Epidermal melanocyte (primary cell): ENCODE data around the gene GVQW3.

Source experiments
- DNase-seq: peaks from one replicate; pipeline ENCODE4 v3.0.0; 2011; ENCODE audit warnings: low spot score; ENCODE audit not compliant: insufficient read length

Gene GVQW3

DNA sequence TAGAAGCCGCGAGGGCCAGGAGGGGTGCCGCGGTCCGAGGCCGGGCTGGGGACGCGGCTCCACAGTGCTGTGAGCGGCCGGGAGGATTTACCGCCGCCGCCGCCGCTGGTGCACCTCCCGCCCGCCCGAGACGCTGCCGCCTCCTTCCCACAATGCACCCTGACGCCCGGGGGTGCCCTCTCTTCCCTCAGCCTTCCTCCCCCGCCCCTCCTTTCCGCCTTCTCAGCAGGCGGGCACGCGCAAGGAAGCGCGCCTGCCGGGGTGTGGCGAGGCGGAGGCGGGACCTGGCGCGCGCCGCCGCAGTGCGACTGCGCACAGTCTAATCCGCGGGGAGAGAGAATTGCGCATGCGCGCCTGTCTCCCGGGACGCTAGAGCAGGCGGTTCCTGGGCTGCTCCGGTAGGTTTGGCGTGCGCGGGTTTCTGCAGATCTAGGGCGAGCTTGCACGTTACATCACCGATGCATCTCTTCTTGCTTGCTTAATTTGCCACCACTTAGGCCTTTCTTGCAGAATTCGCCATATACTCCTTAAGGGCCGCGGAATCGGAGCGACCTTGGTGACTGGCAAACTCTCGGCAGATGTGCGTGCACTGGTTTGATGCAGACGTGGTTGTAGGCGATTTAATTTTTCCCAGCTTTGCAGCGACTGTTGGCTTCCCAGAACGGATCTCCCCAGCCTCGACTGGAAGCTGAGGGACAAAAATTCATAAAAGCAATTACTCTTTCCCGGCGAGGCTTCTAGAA, at the start of gene GVQW3, which contains the start of gene THAP12:
Gene GVQW3, plus strand, starts transcription at position 347 of the 743 bp plus-strand sequence. CDS start 506 bp downstream, outside the sequence.
Gene THAP12, minus strand, starts transcription at position 156 of the 743 bp plus-strand sequence. CDS start 296 bp downstream, outside the sequence.
- DNase-seq = peak; percentile 97

DNA sequence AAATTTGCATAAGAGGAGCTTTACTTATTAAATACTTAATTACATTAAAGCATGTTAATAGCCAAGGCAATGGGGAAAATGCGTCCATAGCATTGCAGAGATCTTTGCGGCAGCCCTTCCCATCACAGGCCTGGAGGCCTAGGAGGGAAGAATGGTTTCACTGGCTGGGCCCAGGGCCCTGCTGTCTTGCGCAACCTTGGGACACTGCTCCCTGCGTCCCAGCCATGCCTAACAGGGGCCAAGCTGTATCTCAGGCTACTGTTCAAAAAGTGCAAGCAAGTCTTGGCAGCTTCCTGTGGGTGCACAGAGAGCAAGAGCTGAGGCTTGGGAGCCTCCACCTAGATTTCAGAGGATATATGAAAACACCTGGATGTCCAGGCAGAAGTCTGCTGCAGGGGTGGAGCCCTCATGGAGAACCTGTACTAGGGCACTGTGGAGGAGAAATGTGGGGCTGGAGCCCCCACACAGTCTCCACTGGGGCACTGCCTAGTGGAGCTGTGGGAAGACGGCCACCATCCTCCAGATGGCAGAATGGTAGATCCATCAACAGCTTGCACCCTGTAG, 46.2 kb upstream of the GVQW3 start:
- no peak for DNase-seq

DNA sequence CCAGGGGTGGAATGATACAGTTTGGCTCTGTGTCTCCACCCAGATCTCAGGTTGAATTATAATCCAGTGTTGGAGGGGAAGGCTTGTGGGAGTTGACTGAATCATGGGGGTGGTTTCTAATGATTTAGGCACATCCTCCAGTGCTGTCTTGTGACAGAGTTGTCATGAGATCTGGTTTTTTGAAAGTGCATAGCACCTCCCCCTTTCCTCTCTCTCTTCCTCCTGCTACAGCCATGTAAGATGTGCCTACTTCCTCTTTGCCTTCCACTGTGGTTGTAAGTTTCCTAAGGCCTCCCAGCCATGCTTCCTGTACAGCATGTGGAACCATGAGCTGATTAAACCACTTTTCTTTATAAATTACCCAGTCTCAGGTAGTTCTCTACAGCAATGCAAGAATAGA, 45.3 kb upstream of the GVQW3 start:
- no peak for DNase-seq

DNA sequence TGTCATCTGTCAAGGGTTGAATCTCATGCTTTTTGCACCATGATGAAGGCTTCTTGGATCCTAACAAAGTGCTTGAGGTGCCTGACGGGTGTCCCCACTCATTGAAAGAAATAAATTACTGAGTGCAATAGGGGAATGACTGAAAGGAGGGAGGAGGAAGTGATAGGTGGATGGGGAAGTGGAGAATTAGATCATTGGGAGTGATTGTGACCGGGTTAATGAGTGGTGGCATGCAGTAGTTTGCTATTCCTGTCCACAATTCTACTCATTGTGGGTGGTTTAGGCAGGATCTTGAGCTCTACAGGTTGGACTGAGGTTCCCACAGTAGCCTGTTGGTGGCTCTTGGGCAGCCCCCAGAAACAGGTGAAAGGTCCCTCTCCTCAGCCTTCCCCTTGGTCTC, 44.5 kb upstream of the GVQW3 start:
- no peak for DNase-seq

GRCh38 chr11:76337469-76337868, 43.7 kb upstream of the GVQW3 start:
- DNase-seq = no peak

DNA sequence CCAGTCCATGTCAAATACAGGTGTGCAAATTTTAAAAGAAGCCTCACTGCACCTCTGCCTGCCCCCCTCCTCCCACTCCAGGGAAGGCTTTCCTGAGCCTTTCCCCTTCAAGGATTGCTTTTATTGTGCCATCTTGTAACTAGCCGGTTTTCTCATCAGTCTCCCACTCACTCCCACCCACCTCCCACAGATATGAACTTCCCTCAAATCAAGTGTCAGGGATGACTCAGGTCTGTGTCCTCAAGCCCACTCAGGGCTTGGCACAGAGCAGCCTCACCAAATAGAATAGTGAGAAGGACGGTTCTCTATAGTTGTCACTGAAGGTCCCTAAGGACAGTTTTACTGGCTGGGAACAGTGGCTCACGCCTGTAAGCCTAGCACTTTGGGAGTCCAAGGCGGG, 43.2 kb upstream of the GVQW3 start:
- no peak for DNase-seq

DNA sequence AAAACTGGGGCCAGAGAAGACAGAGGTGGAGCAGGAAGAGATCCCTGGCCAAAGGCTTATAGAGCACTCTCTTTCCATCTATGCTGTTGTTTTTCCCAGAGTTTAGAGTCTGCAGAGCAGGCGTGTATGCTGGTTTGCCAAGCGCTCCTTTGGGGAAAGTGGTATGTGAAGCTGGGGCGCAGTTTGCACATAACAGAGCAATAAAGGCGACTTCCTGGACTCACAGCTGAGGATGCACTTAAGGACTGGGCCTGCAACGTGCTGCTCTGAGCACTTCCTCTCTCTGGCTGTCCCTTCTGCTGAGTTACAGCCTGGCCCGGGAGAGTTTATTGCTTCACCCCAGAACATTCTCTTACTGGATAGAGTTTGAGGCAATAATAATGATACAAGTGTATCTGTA, 41.9 kb upstream of the GVQW3 start:
- no peak for DNase-seq

GRCh38 chr11:76347466-76347865, 33.7 kb upstream of the GVQW3 start:
- no peak for DNase-seq

GRCh38 chr11:76348348-76348747, 32.8 kb upstream of the GVQW3 start:
- DNase-seq = no peak

DNA sequence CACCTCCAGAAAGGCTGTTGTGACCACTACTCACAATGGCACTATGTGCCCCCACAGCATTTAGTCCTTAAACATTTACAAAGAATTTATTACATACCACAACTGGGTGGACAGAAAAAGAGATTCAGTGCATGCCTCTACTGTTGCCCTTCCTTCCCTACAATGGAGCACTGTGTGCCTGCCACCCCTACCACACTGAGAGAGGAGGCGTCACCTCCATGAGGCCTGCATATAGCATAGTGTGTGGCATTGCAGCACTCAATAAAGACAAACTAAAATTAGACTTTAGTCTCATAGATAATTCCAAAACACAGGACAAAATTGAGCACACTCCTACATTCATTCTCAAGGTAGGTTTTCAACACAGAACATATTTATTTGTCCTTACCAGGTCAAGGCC, 26.0 kb upstream of the GVQW3 start:
- DNase-seq = no peak

GRCh38 chr11:76361374-76361773, 19.7 kb upstream of the GVQW3 start:
- DNase-seq = no peak

DNA sequence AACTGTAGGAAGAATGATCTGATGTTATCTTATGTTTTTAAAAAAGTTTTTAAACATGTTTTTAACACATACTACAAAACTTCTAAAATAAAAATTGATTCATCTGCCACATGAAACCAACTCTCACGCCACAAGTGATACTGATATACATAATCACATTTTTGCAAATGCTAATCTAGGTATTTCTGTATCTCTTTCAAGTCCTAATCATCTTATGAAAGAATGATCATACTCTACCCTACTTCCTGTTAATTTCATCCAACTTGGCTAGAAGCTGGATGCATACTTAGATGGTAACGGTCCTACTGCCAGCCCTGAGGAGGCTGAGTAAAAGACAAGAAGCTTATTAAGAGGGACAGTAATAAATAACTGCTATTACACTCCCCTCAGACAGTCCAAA, 19.3 kb upstream of the GVQW3 start:
- no peak for DNase-seq

- DNase-seq = no peak
These were observed 18.4 kb upstream of the GVQW3 start for GRCh38 chr11:76362716-76363115.

- no peak for DNase-seq
These were observed 16.0 kb upstream of the GVQW3 start for GRCh38 chr11:76365038-76365679.

GRCh38 chr11:76368490-76368889, 12.6 kb upstream of the GVQW3 start:
- no peak for DNase-seq

DNA sequence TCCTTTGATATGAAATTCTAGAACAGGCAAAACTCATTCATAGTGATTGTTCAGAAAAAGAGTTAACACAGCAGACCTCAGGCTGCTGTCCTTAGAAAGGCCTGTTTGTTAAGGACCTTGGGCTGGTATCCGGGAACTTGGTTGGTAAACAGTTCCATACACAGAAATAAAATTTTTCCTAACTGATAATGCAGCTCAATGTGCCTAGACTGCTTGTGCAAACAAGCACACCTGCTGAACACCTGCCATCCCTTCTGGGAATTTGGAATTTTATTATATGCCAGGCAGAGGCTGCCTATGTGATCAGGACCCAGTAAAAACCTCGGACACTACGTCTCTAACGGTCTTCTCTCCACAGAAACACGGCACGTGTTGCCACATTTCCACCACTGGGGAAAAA, 11.7 kb upstream of the GVQW3 start:
- no peak for DNase-seq

GRCh38 chr11:76371170-76371569, 10.0 kb upstream of the GVQW3 start:
- DNase-seq = no peak

GRCh38 chr11:76376746-76377558, 4.2 kb upstream of the GVQW3 start:
- DNase-seq = no peak

DNA sequence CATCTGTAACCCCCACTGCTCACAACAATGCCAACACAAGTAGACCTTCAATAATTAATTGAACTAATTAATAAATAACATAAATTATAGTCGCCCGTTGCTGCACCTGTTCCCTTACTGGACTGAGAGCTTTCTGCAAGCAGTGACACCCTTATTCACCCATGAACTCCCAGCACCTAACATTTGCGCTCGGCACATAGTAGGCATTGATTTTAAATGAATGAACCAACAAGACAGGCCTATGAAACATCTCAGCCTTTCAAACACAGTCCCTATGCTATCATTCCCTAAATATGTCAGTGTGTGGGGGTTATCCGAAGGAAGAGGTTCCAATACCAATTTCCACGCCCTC, 1.3 kb upstream of the GVQW3 start:
- no peak for DNase-seq

DNA sequence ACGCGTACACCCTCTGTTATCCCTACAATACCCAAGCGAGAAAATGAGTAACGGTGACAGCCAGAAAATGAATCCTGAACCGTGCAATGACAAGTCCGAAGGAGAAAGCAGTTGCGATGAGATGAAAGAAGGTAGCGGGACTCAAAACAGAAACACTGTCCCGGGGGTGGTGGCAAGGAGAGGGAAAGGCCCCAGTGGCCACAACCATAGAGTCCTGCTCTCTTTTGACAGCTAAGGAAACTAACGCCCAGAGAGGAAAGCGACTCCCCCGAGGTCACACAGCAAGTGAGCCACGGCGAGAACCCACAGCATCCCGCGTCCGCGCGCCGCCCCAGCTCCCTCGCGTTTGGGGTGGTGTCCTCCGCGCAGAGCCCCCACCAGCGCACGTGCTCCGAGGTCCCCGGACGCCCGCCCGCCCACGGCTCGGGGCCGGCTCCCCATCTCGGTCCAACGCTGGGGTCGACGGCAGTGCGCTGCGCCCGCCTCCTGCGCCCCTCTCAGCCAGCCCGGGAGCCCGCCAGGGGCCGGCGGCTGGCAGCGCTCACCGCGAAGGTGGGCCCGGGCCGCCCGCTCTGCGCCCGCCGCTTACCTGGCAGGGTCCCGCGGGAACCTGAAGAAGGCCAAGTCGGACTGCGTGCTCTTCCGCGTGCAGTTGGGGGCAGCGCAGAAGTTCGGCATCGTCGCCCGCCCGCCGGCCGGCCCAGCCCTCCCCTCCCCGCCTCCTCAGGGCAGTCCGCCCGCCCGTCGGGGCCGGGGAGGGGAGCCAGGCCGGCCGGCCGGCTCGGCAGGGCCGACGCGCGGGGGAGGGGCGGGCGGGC, 755 bp upstream of the GVQW3 start:
- DNase-seq = no peak

DNA sequence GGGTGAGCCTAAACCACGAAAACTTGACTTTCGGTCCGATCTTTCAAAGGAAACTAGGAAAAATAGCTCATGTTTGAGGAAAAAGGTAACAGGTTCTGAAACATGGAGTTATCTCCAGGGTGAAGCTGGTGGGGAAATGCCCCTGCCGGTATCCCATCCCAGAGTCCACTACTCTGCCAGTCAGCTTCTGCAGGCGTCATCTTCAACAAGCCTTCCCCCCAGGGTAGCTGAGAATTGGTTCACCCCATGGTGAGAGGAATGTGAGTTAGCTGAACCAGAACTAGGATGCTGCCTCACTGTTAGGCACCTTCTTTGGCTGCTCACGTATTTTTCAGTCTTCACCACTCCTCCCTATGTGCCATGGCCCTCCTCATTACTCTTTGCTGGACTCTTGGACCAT, 1.1 kb downstream of the GVQW3 start:
- DNase-seq = no peak
